Cardiac ventricle fibroblast (primary cell): ENCODE results near the gene SLC24A4. TPM values are rescaled to one million over a fixed set of nuclear protein-coding genes. Genes with fewer than 3 reads are reported as not detected.

Experiments used
- total RNA-seq: library from RNA; depleted of rRNA; stranded (reverse); fragments of >200 nt; gene quantifications from 2 replicates; pipeline ENCODE4 v1.2.3, GENCODE V29; 2015

Gene SLC24A4
- not detected in 2 replicates for total RNA-seq

GRCh38 chr14:92323011-92323915 lies at the start of gene SLC24A4:
Gene SLC24A4, plus strand, starts transcription at chr14:92323165. Its CDS starts 666 bp downstream, at chr14:92323831.

GRCh38 chr14:92513204-92513965 lies 190.4 kb downstream of the SLC24A4 start, which contains the start of gene RIN3:
Gene RIN3, plus strand, starts transcription at chr14:92513781. Its CDS starts 152 bp downstream, at chr14:92513933.

Other genes with a start within 250 kb of the SLC24A4 start
- 15.0 and 33.3 TPM in 2 replicates for gene ATXN3, start 216.6 kb upstream of the SLC24A4 start, total RNA-seq
- gene NDUFB1, start 201.5 kb upstream of the SLC24A4 start, total RNA-seq: 380 and 511 TPM in 2 replicates
- 25.3 and 36.4 TPM in 2 replicates for gene CPSF2, start 201.2 kb upstream of the SLC24A4 start, total RNA-seq
- gene RIN3, start 190.6 kb downstream of the SLC24A4 start, total RNA-seq: 6.1 and 7.9 TPM in 2 replicates